Endothelial cell of umbilical vein (primary cell): ENCODE results near the gene MZT2B.
"Not testable (repeated sequence)": the region's sequence is repeated elsewhere in the genome, so short reads cannot be mapped to it uniquely, and the experiment has no call there.

Experiments used
- POLR2A ChIP-seq: IDR thresholded peaks from 2 replicates; pipeline ENCODE4 v1.6.1; 2012; ENCODE audit warnings: low read depth, mild to moderate bottlenecking, control low read depth, low read length
- TF ChIP-seq, protein P1 (sequence below), 2 donors: IDR thresholded peaks; 1 replicate in 1 of 2; 2 replicates in 1 of 2; pipeline ENCODE4 v1.5.1; 2011; ENCODE audit warnings: low read length in 2 of 2, mild to moderate bottlenecking in 2 of 2, moderate library complexity in 2 of 2, control low read depth in 1 of 2, inconsistent platforms in 1 of 2, low read depth in 1 of 2; ENCODE audit not compliant: insufficient read depth in 1 of 2; ENCODE audit errors: extremely low read depth in 1 of 2

DNA sequence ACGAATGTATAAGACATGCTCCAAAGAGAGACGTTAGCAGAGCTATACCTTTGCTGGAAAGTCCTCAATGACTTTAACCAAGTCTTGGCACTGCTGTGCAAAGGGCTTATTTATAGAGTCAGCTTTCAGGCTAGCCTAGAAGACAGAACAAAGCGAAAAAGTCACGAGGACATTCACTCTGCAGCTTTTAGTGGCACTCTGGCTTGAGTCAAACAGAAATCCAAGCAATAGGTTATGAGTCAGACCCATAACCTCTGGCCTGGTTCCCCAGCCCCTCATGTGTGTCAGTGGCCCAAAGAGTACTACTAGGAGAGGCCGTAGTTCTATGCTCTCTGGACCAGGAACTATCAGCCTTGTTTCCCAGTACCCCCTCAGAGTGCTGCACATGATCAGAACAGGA lies 7.2 kb upstream of the MZT2B start:
- TF ChIP-seq, protein P1, sequence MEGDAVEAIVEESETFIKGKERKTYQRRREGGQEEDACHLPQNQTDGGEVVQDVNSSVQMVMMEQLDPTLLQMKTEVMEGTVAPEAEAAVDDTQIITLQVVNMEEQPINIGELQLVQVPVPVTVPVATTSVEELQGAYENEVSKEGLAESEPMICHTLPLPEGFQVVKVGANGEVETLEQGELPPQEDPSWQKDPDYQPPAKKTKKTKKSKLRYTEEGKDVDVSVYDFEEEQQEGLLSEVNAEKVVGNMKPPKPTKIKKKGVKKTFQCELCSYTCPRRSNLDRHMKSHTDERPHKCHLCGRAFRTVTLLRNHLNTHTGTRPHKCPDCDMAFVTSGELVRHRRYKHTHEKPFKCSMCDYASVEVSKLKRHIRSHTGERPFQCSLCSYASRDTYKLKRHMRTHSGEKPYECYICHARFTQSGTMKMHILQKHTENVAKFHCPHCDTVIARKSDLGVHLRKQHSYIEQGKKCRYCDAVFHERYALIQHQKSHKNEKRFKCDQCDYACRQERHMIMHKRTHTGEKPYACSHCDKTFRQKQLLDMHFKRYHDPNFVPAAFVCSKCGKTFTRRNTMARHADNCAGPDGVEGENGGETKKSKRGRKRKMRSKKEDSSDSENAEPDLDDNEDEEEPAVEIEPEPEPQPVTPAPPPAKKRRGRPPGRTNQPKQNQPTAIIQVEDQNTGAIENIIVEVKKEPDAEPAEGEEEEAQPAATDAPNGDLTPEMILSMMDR (IDR thresholded peaks at IDR 0.05; ENCODE audit: extremely low read depth in 1 of 2, insufficient read depth in 1 of 2, low read depth in 1 of 2, low read length in 2 of 2), result not testable (repeated sequence)
- not testable (repeated sequence) for TF ChIP-seq POLR2A
